GM21515 (cell line): ENCODE results near the gene KIAA0232.
A peak's percentile ranks its signal among the peaks of the same experiment; 100 is the strongest.

Experiments used
- ATAC-seq: cut with Tn5 transposase; IDR thresholded peaks from one replicate; pipeline ENCODE4 v1.9.1; 2021; ENCODE audit not compliant: unreplicated experiment

KIAA0232 gene

GRCh38 chr4:6845027-6845426 lies 62.5 kb downstream of the KIAA0232 start:
- ATAC-seq = no peak

GRCh38 chr4:6845574-6845973 lies 63.0 kb downstream of the KIAA0232 start:
- no peak for ATAC-seq

GRCh38 chr4:6847178-6847577 lies 64.7 kb downstream of the KIAA0232 start:
- ATAC-seq = no peak

GRCh38 chr4:6848717-6849305 lies 66.3 kb downstream of the KIAA0232 start:
- ATAC-seq = no peak

- ATAC-seq = no peak
Measured at GRCh38 chr4:6849691-6850090, 67.2 kb downstream of the KIAA0232 start.

- no peak for ATAC-seq
Measured at GRCh38 chr4:6851431-6851830, 68.9 kb downstream of the KIAA0232 start.

GRCh38 chr4:6851962-6852361 lies 69.4 kb downstream of the KIAA0232 start:
- ATAC-seq = no peak

- ATAC-seq = no peak
Measured at GRCh38 chr4:6852582-6852981, 70.1 kb downstream of the KIAA0232 start.

GRCh38 chr4:6854098-6854744 lies 71.7 kb downstream of the KIAA0232 start:
- no peak for ATAC-seq

- ATAC-seq = peak; percentile 90
Measured at GRCh38 chr4:6855692-6856297, 73.3 kb downstream of the KIAA0232 start.

GRCh38 chr4:6856391-6856790 lies 73.9 kb downstream of the KIAA0232 start:
- no peak for ATAC-seq

- no peak for ATAC-seq
Measured at GRCh38 chr4:6857009-6857882, 74.7 kb downstream of the KIAA0232 start.

GRCh38 chr4:6858997-6859396 lies 76.5 kb downstream of the KIAA0232 start:
- no peak for ATAC-seq

- no peak for ATAC-seq
Measured at GRCh38 chr4:6859543-6859942, 77.0 kb downstream of the KIAA0232 start.

GRCh38 chr4:6868386-6868785 lies 85.9 kb downstream of the KIAA0232 start:
- ATAC-seq = no peak

GRCh38 chr4:6869944-6870343 lies 87.4 kb downstream of the KIAA0232 start:
- ATAC-seq = no peak

- no peak for ATAC-seq
Measured at GRCh38 chr4:6873291-6873690, 90.8 kb downstream of the KIAA0232 start.

GRCh38 chr4:6873792-6874461 lies 91.4 kb downstream of the KIAA0232 start:
- ATAC-seq = peak; percentile 74

GRCh38 chr4:6874981-6875380 lies 92.5 kb downstream of the KIAA0232 start:
- ATAC-seq = no peak

GRCh38 chr4:6875431-6875831 lies 92.9 kb downstream of the KIAA0232 start:
- no peak for ATAC-seq

GRCh38 chr4:6876440-6876839 lies 93.9 kb downstream of the KIAA0232 start:
- no peak for ATAC-seq
